ENCODE measurements around the gene RHBDF2.

Gene RHBDF2

DNA sequence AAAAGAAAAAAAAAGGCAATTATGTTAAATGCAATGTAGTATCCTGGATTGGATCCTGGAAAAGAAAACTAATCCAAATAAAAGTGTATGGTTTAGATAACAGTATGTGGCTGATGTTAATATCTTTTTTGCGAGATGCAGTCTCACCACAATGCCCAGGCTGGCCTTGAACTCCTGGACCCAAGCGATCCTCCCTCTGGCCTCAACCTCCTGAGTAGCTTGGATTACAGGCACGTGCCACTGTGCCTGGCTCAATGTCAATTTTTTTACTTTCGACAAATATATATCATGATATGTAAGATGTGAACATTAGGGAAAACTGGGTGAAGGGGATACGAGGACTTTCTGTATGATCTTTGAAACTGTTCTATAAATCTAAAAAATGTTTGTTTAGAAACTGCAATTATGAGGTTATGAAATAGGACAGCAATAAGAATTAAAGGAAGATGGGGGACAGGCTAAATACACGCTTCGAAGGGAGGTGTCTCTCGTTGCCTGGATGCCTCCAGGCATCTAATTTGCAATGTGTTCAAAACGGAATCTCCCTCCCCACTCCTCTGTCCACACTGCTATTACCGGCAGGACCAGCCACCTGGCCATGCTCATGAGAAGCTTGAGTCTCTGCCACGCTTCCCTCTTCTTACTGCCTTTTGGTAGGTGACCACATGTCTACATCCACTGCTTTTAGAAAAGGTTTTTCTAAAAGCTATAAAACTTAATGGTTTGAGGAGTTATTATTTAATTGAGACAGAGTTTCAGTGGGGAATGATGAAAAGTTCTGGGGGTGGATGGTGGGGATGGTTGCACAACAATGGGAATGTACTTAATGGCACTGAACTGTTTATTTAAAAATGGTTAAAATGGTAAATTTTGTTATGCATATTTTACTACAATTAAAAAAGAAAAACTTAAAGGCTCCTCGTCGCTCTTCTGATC is 63.5 kb downstream of the RHBDF2 start:
- DNase-seq (ENCODE audit: low read depth) = no peak

GRCh38 chr17:76435751-76436150 is 65.5 kb downstream of the RHBDF2 start:
- DNase-seq (ENCODE audit: low read depth) = no peak

DNA sequence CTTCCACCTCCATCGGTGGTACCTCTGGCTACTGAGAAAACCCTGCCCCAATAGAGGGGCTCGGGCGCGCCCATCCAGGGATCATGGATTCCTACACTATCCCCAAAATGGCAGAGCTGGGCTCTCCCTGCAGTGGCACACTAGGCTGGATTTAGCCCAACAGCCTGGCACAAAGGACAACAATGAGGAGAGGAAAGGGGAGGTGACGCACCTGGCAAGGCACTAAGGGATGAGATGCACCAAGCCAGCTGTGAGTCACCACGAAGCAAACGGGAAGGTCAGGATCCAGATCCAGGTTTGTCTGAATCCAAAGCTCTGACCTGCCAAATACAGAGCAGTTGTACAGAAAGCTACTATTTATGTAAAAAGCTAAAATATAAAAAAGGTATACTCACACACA is 66.4 kb downstream of the RHBDF2 start:
- DNase-seq (ENCODE audit: low read depth) = no peak

GRCh38 chr17:76433693-76434092 is 67.5 kb downstream of the RHBDF2 start:
- no peak for DNase-seq (ENCODE audit: low read depth)

GRCh38 chr17:76432712-76433336 is 68.4 kb downstream of the RHBDF2 start:
- DNase-seq (ENCODE audit: low read depth) = no peak

- no peak for DNase-seq (ENCODE audit: low read depth)
These were observed 69.2 kb downstream of the RHBDF2 start for GRCh38 chr17:76432004-76432403.

GRCh38 chr17:76431509-76431908 is 69.7 kb downstream of the RHBDF2 start:
- no peak for DNase-seq (ENCODE audit: low read depth)

DNA sequence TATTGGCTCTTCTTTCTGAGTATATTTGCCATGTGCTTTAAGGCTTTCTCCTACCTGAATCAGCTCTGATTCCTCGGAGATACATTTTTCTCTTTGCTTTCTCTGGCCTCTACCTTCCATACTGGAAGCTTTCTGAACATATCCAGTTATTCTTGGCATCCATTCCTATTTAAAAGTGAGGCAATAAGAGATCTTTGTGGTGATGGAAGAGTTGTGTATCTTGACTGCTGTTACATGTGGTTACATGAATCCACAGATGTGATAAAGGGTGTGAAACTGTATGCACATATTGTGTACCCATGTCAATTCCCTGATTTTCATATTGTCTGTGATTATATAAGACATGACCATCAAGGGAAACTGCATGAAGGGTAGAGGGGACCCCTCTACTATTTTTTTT is 72.7 kb downstream of the RHBDF2 start:
- DNase-seq (ENCODE audit: low read depth) = no peak

DNA sequence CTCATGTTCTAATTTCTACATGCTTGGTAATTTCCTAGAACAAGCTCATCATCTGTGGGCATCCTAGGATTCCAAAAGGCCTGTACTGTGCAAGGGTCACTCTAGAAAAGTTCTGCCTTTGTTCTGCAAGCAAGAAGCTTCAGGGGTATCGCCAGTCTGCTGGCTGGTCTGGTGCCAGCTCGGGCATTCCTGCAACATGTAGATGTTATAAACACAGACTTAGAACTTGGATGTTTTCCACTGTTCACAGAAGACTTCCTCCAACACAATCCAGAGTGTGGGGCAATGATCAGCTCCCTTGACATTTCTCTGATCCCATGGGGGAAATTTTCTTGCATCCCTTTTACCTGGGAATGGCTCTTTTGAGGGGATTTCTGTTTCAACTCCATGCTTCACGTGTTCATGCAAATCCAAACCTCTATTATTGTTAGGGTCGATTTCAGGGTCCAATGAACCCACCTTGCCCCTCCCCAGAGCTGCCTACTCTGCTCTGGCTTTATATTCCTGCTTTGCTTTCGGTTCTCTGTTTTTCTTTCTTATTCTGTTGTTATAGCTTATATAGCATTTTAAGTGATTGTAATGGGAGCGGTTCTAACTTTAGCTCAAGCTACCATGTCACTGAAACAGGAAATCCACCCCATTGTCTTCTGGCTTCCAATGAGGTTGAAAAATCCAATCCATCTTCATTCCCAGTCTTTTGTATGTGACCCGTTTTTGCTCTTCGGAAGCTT is 73.6 kb downstream of the RHBDF2 start:
- DNase-seq (ENCODE audit: low read depth) = no peak

GRCh38 chr17:76426853-76427252 is 74.4 kb downstream of the RHBDF2 start:
- no peak for DNase-seq (ENCODE audit: low read depth)

GRCh38 chr17:76422860-76423259 is 78.4 kb downstream of the RHBDF2 start:
- no peak for DNase-seq (ENCODE audit: low read depth)

DNA sequence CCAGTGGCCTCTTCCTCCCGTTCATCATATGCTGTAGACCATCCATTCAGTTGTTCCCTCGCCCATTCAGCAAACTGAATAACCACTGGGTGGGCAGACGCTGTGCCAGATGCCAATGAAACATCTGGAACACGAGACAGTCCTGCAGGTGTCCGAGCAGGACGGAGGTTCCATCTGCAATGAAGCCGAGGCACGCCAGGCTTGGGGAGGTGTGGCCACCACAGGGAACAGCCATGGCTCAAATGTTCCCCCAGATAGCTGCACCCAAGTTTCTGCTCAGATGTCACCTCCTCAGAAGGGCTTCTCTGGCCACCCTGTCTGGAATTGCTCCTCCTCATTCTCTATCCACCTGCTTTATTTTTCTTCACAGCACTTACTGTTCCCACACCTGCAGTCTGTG is 78.8 kb downstream of the RHBDF2 start:
- no peak for DNase-seq (ENCODE audit: low read depth)

DNA sequence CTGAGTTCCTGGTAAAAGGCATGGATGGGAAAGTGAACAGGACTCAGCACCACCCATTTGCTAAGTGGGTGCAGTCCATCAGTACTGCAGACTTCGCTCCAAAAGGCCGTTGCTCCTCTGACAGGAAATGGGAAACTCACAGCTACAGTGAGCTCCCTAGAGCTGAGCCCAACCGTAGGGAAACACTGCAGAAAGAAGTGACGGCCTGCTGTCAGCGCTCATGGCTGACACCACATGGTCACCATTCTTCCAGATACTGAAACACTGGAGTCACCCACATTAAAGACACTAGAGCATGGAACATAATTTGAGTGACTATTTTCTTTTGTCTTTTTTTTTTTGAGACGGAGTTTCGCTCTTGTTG is 80.2 kb downstream of the RHBDF2 start:
- DNase-seq (ENCODE audit: low read depth) = peak; percentile 23

Measured in GM04504 (cell line).